ENCODE results near the gene PSMA5.

- no peak for TF ChIP-seq POLR2A (IDR thresholded peaks at IDR 0.05)
- TF ChIP-seq, protein P1, sequence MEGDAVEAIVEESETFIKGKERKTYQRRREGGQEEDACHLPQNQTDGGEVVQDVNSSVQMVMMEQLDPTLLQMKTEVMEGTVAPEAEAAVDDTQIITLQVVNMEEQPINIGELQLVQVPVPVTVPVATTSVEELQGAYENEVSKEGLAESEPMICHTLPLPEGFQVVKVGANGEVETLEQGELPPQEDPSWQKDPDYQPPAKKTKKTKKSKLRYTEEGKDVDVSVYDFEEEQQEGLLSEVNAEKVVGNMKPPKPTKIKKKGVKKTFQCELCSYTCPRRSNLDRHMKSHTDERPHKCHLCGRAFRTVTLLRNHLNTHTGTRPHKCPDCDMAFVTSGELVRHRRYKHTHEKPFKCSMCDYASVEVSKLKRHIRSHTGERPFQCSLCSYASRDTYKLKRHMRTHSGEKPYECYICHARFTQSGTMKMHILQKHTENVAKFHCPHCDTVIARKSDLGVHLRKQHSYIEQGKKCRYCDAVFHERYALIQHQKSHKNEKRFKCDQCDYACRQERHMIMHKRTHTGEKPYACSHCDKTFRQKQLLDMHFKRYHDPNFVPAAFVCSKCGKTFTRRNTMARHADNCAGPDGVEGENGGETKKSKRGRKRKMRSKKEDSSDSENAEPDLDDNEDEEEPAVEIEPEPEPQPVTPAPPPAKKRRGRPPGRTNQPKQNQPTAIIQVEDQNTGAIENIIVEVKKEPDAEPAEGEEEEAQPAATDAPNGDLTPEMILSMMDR (IDR thresholded peaks at IDR 0.05), result no peak
Observed at GRCh38 chr1:109397581-109398342, 28.5 kb downstream of the PSMA5 start, which contains the start of gene SORT1.
